Spleen (tissue), 7 donors: ENCODE data around the gene AP1G1.

ENCODE experiments used
- POLR2A ChIP-seq, 3 donors: fragments of 450-650 bp; IDR thresholded peaks; one replicate each; pipeline ENCODE4 v1.5.1; 2017; ENCODE audit warnings: antibody characterized with exemption in 3 of 3, mild to moderate bottlenecking in 1 of 3
- POLR2AphosphoS5 ChIP-seq, 3 donors: sonication (generic); formaldehyde crosslinking; IDR thresholded peaks; one replicate each; pipeline ENCODE4 v1.5.1; 2017; ENCODE audit warnings: antibody characterized with exemption in 3 of 3
- TF ChIP-seq, protein P1 (sequence below), 11 experiments: fragments of 200-600 bp in 7 of 11; fragments of 450-650 bp in 4 of 11; sonication (generic) in 4 of 11; IDR thresholded peaks in 8 of 11; conservative IDR thresholded peaks in 3 of 11; 1 replicate in 7 of 11; 2 replicates in 4 of 11; pipeline versions ENCODE4 v1.4.0 to v1.8.0; 2016 to 2021; ENCODE audit warnings: antibody characterized with exemption in 11 of 11, inconsistent platforms in 4 of 11, mild to moderate bottlenecking in 1 of 11
- donor health status: DM: no; HTN: no; CAD: no; lungs with moderate emphysema.
- donor health status: DM: no; HTN: no; CAD: no.
- donor health status: DM: no; HTN: no; CAD: no.

DNA sequence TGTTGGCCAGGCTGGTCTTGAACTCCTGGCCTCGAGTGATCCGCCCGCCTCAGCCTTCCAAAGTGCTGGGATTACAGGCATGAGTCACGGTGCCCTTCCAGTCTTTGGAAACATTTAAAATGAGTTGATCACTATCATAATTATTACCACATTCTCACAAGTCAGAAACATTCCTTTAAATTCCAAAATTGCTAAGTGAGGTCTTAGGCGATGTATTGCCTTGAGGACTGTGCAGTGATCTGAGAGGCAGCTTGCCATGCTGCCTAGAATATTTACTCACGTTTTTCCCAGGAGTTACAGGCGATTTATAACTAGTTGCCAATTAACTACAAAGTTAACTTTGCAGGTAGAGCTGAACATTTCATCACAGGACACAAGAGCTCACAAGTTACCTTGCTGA lies 31.4 kb upstream of the AP1G1 start:
- TF ChIP-seq, protein P1, sequence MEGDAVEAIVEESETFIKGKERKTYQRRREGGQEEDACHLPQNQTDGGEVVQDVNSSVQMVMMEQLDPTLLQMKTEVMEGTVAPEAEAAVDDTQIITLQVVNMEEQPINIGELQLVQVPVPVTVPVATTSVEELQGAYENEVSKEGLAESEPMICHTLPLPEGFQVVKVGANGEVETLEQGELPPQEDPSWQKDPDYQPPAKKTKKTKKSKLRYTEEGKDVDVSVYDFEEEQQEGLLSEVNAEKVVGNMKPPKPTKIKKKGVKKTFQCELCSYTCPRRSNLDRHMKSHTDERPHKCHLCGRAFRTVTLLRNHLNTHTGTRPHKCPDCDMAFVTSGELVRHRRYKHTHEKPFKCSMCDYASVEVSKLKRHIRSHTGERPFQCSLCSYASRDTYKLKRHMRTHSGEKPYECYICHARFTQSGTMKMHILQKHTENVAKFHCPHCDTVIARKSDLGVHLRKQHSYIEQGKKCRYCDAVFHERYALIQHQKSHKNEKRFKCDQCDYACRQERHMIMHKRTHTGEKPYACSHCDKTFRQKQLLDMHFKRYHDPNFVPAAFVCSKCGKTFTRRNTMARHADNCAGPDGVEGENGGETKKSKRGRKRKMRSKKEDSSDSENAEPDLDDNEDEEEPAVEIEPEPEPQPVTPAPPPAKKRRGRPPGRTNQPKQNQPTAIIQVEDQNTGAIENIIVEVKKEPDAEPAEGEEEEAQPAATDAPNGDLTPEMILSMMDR (IDR thresholded peaks at IDR 0.05 in 8 of 11, conservative IDR thresholded peaks at IDR 0.05 in 3 of 11) = no peak
- TF ChIP-seq POLR2A (IDR thresholded peaks at IDR 0.05) = no peak
- TF ChIP-seq POLR2AphosphoS5 (IDR thresholded peaks at IDR 0.05) = no peak
